GM19395 (cell line): ENCODE measurements around the gene FAM20A.

ENCODE experiments used
- ATAC-seq: cut with Tn5 transposase; IDR thresholded peaks from one replicate; pipeline ENCODE4 v1.9.1; 2021; ENCODE audit warnings: mild to moderate bottlenecking, moderate library complexity; ENCODE audit not compliant: unreplicated experiment

Gene FAM20A

DNA sequence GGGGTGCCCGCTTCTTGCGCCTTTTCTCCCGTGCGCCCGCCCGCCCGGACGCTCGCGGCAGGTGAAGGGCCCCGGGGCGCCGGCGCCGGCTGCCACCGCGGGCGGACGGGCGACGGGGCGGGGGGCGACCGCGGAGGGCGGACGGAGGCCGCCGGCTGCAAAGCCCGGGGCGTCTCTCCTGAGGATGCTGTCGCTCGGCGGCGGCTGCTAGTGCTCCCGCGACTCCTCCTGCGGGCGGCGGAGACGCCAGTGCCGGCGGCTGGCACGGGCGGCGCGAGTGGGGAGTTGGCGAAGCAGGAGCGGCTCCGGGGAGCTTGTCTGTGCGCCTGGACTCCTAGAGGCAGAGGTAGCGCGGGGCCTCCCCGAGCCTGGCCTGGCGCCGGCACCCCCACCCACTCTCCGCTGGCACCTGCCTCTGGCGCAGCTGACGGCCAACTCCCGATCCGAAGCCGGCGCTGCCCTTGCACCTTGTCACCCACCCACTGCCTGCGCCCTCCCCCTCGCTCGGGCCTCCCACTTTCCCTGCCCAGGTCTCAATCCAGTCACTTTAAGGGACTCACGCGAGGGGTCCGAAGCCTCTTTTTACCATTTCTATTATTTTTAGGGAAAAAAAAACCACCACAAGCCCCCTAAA lies at the start of gene FAM20A:
FAM20A (minus strand) TSS at position 437 of the 634 bp plus-strand sequence. CDS start 701 bp downstream, outside the sequence.
- ATAC-seq: no peak

DNA sequence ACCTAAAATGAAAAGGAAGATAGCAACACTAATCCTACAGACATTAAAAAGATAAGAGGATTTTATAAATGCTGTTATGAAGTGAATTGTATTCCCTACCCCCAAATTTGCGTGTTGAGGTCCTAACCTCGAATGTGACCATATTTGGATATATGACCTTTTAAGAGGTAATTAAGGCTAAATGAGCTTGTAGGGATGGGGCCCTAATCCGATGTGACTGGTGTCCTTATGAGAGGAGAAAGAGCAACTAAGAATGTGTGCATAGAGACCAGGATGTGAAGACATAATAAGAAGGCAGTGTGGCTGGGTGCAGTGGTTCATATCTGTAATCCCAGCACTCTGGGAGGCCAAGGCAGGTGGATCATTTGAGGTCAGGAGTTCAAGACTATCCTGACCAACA lies 48.2 kb upstream of the FAM20A start:
- no peak for ATAC-seq

DNA sequence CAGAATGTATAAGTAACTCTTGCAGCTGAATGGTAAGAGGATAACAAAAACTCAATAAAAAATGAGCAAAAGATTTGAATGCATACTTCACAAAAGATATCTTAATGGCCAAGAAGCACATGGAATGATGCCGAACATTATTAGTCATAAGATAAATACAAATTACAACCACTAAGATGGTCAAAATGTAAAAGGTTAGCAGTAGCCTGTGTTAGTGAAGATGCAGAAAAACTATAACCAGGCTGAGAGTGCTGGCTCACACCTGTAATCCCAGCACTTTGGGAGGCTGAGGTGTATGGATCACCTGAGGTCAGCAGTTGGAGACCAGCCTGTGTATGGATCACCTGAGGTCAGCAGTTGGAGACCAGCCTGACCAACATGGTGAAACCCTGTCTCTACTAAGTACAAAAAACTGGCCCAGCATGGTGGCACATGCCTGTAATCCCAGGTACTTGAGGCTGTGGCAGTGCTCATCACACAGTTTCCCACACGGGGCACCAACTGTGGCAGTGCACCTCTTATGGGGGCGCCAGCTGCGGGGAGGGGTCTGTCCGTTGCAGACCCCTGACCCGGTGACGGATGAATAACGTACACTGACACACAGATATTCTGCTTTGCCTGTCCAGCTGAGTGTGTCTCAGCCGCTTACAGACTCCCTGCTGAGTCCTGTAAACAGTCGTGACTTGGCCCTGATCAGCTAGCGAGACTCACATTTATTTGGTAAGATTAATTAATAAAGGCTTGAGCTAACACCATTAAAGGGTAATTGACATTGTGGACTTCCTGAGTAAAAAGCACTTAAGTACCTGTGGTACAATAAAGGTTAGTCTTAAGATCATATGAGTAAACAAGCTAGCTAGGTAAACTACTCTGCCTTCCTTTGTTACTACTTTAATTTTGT lies 45.7 kb upstream of the FAM20A start:
- ATAC-seq: no peak

DNA sequence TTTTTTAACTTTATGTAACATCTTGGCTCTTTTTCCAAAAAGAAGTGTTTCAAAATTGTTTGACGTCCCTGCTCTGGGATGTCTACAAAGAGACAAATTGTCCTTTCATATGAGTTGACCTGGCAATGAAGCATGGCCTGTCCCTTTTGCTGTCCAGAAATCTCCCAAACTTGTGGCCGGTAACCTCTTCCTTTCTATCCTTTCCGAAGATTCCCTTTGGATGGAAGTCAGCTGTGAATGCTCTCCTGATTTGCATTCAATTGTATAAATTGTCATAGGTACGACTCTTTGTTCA lies 40.9 kb upstream of the FAM20A start:
- ATAC-seq: no peak

DNA sequence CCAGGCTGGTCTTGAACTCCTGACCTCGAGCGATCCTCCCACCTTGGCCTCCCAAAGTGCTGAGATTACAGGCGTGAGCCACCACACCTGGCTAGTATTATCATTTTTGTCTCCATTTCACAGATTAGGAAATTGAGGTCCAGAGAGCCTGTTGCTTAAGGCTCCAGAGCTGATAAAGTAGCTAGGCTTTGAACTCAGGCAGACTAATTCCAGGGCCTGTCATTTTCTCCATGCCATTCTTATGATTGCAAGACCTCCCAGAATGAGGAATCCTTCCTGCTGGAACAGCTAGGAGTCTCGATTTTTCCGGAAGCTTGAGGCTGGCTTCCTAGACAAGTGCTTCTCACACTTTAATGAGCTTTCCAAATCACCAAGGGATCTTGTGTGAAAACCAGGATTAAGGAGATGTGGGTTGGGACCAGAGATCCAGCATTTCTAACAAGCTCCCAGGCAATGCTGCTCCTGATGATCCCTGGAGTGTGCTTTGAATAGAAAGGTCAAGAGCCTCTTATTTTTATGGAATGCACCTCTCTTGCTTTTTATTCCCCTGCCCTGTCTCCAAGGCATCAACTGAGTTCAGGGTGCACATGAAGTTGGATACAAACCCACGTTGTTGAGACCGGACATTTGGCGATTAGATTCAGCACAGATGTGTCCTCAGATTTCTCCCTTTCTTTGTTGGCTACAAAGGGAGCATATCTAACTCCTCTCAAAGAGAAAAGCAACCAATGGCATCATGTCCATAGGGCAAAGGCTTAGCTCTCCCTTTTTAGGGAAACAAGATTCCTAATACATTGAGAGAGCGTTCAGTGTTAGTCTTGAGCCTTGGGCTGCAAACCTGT lies 40.3 kb upstream of the FAM20A start:
- ATAC-seq: no peak

DNA sequence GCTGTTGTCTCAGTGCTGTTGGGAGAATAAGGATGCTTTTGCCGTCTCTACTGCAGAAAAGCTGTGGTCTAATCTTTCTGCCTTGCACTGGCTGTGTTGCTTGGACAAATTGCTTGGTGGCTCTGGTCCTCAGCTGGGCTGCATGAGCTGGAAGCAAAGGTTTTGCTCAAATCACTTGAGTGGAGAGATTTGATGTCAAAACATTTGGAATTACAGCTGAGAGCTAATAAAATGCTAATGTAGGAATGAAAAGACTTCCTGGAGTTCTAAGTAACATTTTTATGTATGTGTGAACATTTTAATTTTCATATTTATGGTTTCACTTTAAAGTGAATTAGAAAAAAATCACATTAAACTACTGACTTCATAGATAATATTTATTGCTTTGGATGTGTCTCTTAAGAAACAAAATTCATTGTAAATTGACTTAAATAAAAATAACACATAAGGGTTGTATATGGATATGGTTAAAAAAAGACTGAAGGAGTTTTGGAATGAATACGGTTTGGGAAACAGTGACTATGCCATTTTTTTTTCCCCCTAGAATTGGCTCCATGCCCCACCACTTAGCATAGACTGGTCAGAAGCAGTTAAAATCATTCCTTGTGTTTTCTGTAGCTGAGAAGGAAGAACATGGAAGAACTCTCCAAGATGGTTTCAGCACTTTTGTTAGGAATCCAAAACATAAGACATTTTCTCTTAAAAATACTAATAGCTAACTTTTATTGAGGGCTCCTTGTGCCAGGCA lies 39.2 kb upstream of the FAM20A start:
- ATAC-seq: no peak

DNA sequence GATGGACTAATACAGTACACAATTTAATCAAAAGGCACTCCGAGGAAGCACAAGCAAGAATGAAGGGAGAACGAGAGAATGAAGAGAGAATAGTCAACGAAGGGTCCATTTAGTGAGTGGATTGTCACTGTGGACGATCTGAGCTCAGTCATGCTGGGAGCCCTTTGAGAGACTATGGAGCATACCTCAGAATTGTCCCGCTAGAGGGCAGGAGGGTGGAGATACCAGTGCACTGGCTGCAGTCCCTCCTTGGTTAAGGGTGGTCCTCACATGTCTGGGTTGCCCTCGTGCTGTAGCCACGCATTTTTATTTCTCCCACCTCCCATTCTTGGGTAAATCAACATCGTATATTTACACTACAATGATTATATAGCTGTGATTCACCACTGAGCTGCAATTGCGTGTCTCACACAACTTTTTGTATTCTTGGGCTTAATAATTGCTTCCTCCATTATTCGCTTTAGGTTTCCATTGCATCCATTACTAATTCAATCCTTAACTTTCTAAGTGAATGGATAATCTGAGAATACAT lies 33.2 kb upstream of the FAM20A start:
- ATAC-seq: no peak

DNA sequence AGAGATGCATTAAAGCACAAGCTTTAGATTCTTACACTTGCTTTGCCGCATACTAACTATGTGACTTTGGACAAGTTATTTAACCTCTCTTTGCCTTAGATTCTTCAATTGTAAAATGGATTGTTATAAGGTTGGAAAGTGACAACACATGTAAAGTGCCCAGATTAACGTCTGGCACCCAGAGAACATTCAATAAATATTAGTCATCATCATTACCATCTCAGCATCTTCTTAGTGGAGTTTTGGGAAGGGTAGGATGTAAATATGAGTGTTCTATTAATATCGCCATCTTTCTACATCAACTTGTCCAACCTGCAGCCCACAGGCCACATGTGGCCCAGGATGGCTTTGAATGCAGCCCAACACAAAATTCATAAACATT lies 27.4 kb upstream of the FAM20A start:
- ATAC-seq: no peak

DNA sequence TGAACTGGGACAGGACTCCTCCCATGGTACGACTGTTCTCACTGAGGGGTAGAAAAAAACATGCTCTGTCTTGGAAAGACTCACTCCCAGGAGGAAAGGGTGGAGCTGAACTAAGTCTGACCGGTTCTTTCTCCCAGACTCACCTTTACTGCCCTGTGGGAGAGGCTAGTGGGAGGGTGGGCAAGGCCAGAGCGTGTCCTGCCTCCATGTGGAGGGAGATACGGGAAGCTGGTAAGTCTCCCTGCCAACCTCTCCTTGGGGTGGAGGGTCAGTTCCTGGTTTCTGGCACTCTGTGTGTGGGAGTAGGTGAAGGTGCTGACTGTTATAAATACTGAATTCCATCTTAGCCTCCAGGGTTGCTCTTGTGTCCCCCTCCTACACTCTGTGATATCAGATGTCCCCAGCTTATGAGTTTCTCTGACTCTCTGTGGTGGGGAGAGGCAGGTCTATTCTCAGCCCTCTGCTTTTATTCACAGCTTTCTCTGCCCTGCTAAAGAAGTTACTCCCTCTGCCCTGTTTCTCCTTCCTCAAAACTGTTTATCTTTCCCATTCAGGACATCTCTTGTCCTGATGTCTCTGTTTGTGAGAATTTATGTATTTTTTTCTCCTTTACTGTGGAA lies 26.9 kb upstream of the FAM20A start:
- no peak for ATAC-seq

DNA sequence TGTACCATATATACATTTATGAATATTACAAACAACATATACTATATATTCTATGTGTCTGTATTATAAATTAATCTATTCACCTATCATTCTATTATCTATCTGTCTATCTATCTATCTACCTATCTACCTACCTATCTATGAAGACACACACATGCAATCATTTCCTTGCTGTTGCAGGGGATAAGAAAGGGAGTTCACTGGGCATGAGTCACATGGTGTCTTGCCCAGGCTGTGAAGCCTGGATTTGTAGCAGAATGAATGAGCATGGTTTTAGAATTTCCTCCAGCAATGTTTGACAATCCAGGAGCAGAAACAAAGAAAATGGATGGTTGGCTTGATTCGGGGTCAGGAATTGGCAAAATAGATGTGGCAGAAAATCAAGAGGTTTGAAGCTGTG lies 23.2 kb upstream of the FAM20A start:
- no peak for ATAC-seq

DNA sequence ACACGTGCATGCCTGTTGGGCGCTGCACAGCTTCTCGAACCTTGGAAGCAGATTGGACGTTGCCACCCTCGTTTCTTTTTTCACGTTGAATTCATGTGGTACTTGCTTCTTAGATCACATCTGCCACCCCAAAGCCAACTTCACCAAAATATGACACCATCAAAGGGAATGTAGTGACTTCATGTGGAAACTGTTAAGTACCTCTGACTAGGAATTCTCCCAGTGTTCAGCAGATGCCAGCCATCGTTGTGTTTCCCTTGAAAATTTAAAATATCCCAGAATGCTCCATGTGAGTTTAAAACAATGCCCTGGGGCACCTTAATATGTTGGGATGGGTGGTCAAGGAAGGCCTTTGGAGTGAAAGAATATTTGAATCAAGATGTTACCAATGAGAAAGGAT lies 22.6 kb upstream of the FAM20A start:
- ATAC-seq: no peak

DNA sequence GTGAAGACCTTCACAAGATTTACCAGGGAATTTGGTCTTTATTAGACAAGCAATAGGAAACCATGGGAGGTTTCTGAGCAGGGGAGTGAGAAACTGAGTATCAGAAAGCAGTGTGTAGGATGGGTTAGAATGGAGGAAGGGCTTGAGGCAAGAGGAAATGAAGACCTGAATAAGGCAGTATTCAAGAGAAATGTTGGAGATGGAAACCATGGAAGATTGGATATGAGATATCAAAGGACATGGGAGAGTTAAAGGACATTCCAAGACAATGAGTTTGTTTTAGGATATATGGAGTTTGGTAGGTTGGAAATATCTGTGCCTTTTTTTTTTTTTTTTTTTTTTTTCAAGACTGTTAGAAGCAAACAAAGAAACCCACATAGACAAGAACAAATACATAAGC lies 21.3 kb upstream of the FAM20A start:
- ATAC-seq: no peak

DNA sequence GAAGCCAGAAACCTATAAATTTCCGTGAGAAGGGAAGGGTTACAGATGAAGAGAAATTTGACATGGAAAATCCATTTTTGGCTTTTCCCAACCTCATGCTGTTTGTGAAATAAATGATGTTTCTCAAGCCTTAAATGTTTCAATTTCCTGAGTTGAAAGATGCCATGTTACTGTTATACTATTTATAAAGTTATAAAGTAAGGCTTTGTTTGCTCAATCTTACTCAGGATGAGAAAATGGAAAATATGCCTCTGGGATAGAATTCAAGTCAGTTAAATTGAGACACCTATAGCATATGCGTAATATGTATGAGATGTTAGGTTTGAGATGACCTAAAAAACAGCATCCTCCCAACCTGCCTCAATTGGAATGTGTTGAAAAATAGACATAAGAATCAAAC lies 19.9 kb upstream of the FAM20A start:
- ATAC-seq: no peak

DNA sequence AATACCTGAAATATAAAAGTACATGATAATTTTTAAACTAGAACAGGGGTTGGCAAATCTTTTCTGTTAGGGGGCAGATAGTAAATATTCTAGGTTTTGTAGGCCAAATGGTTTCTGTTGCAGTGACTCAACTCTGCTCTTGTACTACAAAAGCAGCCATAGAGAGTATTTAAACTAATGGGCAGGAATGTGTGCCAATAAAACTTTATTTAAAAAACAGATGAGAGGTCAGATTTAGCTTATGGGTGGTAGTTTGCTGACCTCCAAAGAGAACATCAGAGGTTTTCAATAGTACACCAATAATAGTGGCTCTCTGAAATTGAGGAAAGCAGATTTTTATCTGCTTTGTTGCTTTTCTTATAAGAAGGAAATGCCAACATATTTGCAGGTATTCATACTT lies 15.2 kb upstream of the FAM20A start:
- no peak for ATAC-seq

DNA sequence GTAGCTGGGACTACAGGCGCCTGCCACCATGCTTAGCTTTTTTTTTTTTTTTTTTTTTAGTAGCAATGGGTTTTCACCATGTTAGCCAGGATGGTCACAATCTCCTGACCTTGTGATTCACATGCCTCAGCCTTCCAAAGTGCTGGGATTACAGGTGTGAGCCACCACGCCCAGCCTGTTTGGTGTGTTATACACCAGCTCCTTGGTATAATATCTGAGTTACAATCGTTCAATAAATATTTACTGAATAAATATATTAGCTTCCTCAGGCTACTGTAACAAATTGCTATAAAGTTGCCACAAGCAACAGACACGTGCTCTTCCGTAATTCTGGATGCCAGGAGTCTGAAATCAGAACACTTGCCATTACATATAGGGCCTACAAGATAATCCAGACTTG lies 13.6 kb upstream of the FAM20A start:
- ATAC-seq: no peak

DNA sequence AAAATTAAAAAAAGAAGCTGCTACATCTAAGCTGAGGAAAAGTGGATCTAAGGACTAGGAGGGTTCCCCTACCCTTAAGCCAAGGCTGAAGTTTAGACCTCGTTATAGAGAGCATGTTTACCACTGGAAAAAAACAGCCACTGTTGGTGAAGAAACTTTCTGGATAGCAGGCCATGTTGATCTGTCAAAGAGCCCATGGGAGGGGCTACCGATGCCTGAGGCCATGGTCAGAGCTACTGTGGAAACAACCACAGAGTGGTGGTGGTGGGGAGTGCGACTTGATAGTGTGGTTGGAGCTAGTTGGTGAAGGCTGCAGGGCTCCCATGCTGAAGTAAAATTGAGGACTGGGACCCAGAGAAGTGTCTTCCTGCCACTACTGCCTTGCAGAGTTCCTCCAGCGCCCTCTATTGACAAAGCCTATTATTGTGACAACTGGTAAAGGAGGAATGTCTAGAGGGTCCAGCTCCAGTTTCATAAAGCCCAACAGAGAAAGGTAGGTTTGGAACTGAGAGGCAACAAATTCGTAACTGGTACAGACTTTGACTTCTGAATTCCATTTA lies 12.7 kb upstream of the FAM20A start:
- no peak for ATAC-seq

DNA sequence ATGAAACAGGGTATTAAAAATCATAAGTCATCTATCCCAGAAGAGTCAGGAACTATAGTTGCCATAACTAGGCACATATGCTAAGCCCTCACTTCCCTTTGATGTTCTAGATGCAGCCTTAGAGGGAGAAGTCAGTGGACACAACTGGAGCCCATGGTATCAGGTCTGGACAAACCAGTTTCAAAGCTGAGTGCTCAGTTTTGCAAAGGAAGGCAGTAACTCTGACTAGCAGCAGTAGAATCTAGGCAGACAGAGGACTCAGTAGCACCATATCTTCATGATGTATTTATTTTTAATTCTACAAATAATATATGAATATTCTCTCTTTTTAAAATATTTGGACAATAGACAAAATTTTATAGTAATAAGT lies 11.7 kb upstream of the FAM20A start:
- ATAC-seq: no peak

DNA sequence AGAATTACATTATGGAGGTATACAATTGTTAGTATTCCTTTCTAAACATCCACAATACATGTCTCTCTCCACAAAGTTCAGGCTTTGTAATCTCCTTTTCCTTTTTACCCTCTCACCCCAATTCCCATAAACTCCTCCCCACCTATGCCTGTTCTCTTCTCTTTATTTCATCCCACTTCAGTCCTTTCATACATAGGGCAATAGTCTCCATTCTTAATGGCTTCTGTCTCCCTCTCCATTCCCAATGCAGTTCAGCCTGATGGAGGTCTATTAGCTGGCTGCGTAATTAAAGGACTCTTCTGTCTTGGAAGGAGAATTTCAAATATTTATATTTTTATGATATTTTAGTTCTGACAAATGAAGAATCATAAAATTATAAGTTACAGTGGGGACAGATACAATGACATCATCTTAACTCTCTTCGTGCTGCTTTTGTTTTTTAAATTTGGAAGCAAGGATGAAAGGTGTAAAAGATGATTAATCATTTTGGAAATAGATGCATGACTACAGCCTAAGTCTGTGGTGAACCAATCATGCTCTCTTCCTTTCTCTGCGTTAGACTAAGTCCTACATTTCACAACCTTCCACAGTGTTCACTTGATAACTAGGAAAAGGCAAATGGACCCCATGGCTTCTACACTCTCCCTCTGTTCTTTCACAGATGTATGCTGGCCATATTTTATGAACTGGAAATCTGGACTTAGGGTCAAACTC lies 11.2 kb upstream of the FAM20A start:
- ATAC-seq: no peak

DNA sequence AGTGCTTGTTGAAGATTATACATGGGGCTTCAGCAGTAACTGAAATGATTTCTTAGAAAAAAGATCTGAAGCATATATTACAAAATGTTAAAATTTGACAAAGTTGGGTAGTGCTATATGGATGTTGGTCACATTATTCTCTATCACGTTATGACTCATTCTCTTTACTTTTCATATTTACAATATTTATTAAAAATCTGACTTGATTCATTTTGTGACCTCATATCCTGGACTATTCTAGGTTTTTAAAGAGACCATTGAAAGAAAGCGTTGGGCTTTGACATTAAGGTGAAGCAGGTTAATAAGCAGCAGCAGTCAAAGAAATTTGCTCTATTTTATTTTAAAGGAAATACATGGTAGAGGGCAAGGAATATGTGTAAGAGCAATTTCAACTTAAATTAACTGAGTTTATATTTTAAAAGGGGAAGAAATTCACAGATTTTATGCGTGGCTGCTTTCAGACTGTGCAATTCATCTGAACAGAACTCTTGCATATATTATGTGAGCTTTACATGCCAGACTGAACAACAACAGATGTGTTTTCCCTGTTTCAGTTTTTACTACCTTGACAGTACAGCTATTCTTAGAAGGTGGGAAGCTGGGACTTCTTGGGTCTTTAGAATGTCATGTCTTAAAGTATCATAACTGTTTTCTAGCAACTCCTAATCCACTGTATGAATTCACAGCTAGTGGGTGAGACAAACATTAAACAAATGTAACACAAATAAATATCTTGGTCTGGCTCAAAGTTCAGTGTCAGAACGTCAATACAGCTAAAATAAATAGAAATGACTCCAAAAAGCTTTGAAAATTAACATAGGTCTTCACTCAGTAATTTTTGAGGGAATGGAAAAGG lies 10.4 kb upstream of the FAM20A start:
- no peak for ATAC-seq
